Mucosa of stomach (tissue), 1 donor: Measurements from ENCODE around the gene TRAPPC12.

ENCODE experiments used
- H3K27me3 ChIP-seq: one replicate; pipeline ENCODE4 v1.7.0; 2013; ENCODE audit warnings: mild to moderate bottlenecking, low read length; ENCODE audit not compliant: control insufficient read depth, insufficient read depth
- H3K36me3 ChIP-seq: one replicate; pipeline ENCODE4 v1.7.0; 2013; ENCODE audit warnings: low read length; ENCODE audit not compliant: control insufficient read depth, insufficient read depth
- H3K4me1 ChIP-seq: one replicate; pipeline ENCODE4 v1.7.0; 2013; ENCODE audit warnings: mild to moderate bottlenecking, low read length; ENCODE audit not compliant: control insufficient read depth, insufficient read depth
- H3K4me3 ChIP-seq: one replicate; pipeline ENCODE4 v1.7.0; 2013; ENCODE audit warnings: low read length
- H3K9ac ChIP-seq: one replicate; pipeline ENCODE4 v1.7.0; 2013; ENCODE audit warnings: mild to moderate bottlenecking, low read length, moderate library complexity
- H3K9me3 ChIP-seq: one replicate; pipeline ENCODE4 v1.7.0; 2013; ENCODE audit warnings: mild to moderate bottlenecking, low read length, moderate library complexity; ENCODE audit not compliant: control insufficient read depth
- donor health status: Pancreatic carcinoma.

The TRAPPC12 gene

DNA sequence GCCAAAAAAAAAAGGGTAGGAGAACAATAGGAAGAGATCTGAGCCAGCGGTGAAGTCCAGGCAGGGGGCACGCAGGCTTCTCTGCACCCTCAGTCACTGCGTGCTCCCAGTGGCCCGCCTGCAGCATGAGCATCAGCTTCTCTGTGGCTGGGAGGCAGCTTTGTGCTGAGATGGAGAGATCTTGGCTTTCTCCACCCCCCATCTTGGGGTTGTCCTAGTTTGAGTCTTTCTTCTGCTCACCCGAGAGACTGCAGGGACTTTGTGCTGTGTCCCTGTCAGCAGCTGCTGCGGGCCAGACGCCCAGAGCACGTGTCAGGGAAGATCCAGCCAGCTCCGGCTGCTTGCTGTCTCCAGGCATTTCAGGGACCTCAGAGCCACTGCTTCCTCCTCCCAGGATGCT lies 20.3 kb downstream of the TRAPPC12 start:
- peaks cover 4% of the 10 kb centered on the region for H3K9me3 ChIP-seq
- H3K36me3 ChIP-seq: peaks cover 3% of the 10 kb centered on the region
- H3K4me1 ChIP-seq: no peaks in the 10 kb centered on the region
- H3K9ac ChIP-seq: no peak overlapping the region
- no peak overlapping the region for H3K4me3 ChIP-seq
- no peaks in the 10 kb centered on the region for H3K27me3 ChIP-seq

- no peaks in the 10 kb centered on the region for H3K27me3 ChIP-seq
- H3K36me3 ChIP-seq: peaks cover 2% of the 10 kb centered on the region
- no peak overlapping the region for H3K4me3 ChIP-seq
- H3K4me1 ChIP-seq: no peaks in the 10 kb centered on the region
- H3K9me3 ChIP-seq: no peaks in the 10 kb centered on the region
- no peak overlapping the region for H3K9ac ChIP-seq
Measured at GRCh38 chr2:3403587-3404334, 24.3 kb downstream of the TRAPPC12 start.

- no peaks in the 10 kb centered on the region for H3K27me3 ChIP-seq
- H3K36me3 ChIP-seq: no peaks in the 10 kb centered on the region
- H3K4me1 ChIP-seq: no peaks in the 10 kb centered on the region
- no peak overlapping the region for H3K9ac ChIP-seq
- H3K4me3 ChIP-seq: no peak overlapping the region
- H3K9me3 ChIP-seq: no peaks in the 10 kb centered on the region
Measured at GRCh38 chr2:3404349-3404894, 24.9 kb downstream of the TRAPPC12 start.

GRCh38 chr2:3405307-3405706 lies 25.8 kb downstream of the TRAPPC12 start:
- H3K27me3 ChIP-seq: no peaks in the 10 kb centered on the region
- no peak overlapping the region for H3K9ac ChIP-seq
- no peaks in the 10 kb centered on the region for H3K4me1 ChIP-seq
- no peaks in the 10 kb centered on the region for H3K9me3 ChIP-seq
- H3K4me3 ChIP-seq: no peak overlapping the region
- H3K36me3 ChIP-seq: no peaks in the 10 kb centered on the region

- no peaks in the 10 kb centered on the region for H3K36me3 ChIP-seq
- H3K9ac ChIP-seq: no peak overlapping the region
- no peaks in the 10 kb centered on the region for H3K9me3 ChIP-seq
- H3K4me1 ChIP-seq: no peaks in the 10 kb centered on the region
- no peaks in the 10 kb centered on the region for H3K27me3 ChIP-seq
- H3K4me3 ChIP-seq: no peak overlapping the region
Measured at GRCh38 chr2:3405876-3406275, 26.4 kb downstream of the TRAPPC12 start.

- Histone ChIP-seq H3K9me3 (no peaks in the 10 kb centered on the region), H3K4me3 (no peak overlapping the region), H3K9ac (no peak overlapping the region), H3K36me3 (no peaks in the 10 kb centered on the region), H3K27me3 (no peaks in the 10 kb centered on the region), H3K4me1 (no peaks in the 10 kb centered on the region)
Measured at GRCh38 chr2:3406501-3406900, 27.0 kb downstream of the TRAPPC12 start.

DNA sequence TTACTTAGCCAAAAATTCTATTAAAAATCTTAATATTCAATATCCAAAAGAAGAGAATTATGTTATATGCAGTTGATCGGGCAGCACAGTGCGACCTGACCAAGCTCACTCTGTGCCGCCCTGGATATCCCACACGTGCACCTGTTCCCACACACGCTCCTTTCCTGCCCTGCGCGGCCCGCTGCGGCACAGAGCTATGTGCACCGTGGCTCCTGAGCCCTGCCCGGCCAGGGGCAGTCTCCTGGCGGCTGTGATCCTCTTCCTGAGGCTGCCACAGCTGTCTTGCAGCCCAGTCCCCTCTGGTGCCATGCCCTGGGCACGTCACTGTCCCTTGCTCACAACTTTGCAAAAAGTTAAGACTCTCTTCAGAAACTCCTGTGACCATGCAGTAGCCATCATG lies 29.3 kb downstream of the TRAPPC12 start:
- Histone ChIP-seq H3K4me3 (no peak overlapping the region), H3K9ac (no peak overlapping the region), H3K27me3 (no peaks in the 10 kb centered on the region), H3K4me1 (no peaks in the 10 kb centered on the region), H3K36me3 (no peaks in the 10 kb centered on the region), H3K9me3 (no peaks in the 10 kb centered on the region)

DNA sequence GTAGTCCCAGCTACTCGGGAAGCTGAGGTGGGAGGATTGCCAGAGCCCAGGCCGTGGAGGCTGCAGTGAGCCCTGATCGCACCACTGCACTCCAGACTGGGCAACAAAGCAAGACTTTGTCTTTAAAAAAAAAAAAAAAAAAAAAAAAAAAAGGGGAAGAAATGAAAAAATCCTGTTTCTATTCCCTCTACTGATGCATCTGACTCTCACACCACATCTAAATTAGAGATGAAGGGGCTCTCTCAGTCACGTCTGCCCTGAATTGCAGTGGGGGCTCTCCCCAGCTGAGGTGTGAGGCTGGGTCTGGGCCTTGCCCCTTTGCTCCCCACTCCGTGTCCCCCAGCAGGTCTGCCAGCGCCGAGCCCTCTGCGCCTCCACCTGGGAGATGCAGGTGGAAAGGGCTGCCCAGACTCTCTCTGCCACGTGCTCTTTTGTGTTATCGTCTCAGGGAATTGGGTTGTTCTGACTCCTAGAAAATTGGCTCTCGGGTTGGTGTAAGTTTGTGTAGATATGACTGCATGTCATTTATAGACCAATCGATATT lies 30.2 kb downstream of the TRAPPC12 start:
- H3K4me1 ChIP-seq: no peaks in the 10 kb centered on the region
- no peaks in the 10 kb centered on the region for H3K27me3 ChIP-seq
- H3K4me3 ChIP-seq: no peak overlapping the region
- H3K9me3 ChIP-seq: no peaks in the 10 kb centered on the region
- no peak overlapping the region for H3K9ac ChIP-seq
- no peaks in the 10 kb centered on the region for H3K36me3 ChIP-seq

DNA sequence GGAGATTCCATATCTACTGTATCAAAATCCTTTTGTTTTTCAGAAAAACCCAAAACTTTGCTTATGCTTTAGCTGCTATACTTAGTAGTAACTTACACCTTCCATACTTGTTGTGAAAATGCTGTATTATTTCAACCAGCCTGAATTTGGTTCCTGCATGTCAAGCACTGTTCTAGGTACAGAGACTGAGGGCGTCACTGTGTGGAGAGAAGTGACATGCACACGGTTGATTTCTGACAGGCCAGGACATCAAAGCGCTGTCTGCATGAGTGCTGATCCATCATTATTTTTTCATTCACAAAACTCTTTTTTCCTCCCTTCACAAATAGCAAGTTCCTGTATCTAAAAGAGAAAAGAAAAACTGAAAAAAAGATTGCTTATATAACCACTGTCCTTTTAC lies 31.6 kb downstream of the TRAPPC12 start:
- H3K4me1 ChIP-seq: no peaks in the 10 kb centered on the region
- H3K27me3 ChIP-seq: no peaks in the 10 kb centered on the region
- H3K9ac ChIP-seq: no peak overlapping the region
- H3K9me3 ChIP-seq: no peaks in the 10 kb centered on the region
- no peak overlapping the region for H3K4me3 ChIP-seq
- H3K36me3 ChIP-seq: no peaks in the 10 kb centered on the region

DNA sequence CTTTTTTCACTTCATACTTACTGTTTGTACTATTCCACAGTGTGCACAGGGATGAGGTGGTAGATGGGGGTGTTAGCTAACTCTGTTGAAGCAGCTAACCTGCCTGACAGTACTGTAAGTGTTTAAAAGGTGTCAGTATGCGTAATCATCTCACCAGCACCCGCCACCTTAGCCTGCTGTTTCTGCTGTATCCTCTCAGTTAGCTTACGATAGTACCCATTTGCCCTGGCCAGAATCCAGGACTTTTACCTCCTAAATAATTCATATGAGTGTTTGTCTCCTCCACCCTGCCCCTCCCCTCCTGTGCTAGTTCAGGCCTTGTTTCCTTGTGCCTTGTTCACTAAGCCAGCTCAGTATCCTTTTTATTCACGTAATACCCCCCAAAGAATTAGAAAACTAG lies 34.2 kb downstream of the TRAPPC12 start:
- H3K27me3 ChIP-seq: no peaks in the 10 kb centered on the region
- no peak overlapping the region for H3K4me3 ChIP-seq
- no peaks in the 10 kb centered on the region for H3K4me1 ChIP-seq
- H3K9ac ChIP-seq: no peak overlapping the region
- H3K9me3 ChIP-seq: no peaks in the 10 kb centered on the region
- no peaks in the 10 kb centered on the region for H3K36me3 ChIP-seq

- H3K36me3 ChIP-seq: no peaks in the 10 kb centered on the region
- H3K4me3 ChIP-seq: no peak overlapping the region
- no peaks in the 10 kb centered on the region for H3K4me1 ChIP-seq
- no peaks in the 10 kb centered on the region for H3K27me3 ChIP-seq
- H3K9ac ChIP-seq: no peak overlapping the region
- no peaks in the 10 kb centered on the region for H3K9me3 ChIP-seq
Measured at GRCh38 chr2:3414133-3414860, 34.8 kb downstream of the TRAPPC12 start.

GRCh38 chr2:3418766-3419404 lies 39.4 kb downstream of the TRAPPC12 start:
- Histone ChIP-seq H3K4me1 (no peaks in the 10 kb centered on the region), H3K27me3 (no peaks in the 10 kb centered on the region), H3K9me3 (no peaks in the 10 kb centered on the region), H3K9ac (no peak overlapping the region), H3K36me3 (no peaks in the 10 kb centered on the region), H3K4me3 (no peak overlapping the region)
